HepG2 (cell line): ENCODE data around the gene KCTD5.

ENCODE experiments used
- CREB1 ChIP-seq, 2 experiments: fragments of 450-650 bp in 1 of 2; IDR thresholded peaks; 2 replicates each; pipeline ENCODE4 v1.6.1; 2016 to 2017; ENCODE audit warnings: control low read depth in 1 of 2, mild to moderate bottlenecking in 1 of 2, missing compliant biosample characterization in 1 of 2, missing genetic modification characterization in 1 of 2
- EZH2 ChIP-seq: conservative IDR thresholded peaks from 2 replicates; pipeline ENCODE4 v1.6.1; 2012; ENCODE audit warnings: mild to moderate bottlenecking, low read depth, low read length, moderate library complexity
- FOXK2 ChIP-seq: fragments of 450-650 bp; IDR thresholded peaks from 2 replicates; pipeline ENCODE4 v1.6.1; 2016
- GABPB1 ChIP-seq: IDR thresholded peaks from 2 replicates; pipeline ENCODE4 v1.6.1; 2016; ENCODE audit warnings: mild to moderate bottlenecking, missing genetic modification reagents, moderate library complexity, missing compliant biosample characterization
- POLR2AphosphoS5 ChIP-seq: IDR thresholded peaks from 2 replicates; pipeline ENCODE4 v1.6.1; 2012; ENCODE audit warnings: low read depth, low read length
- PPARG ChIP-seq: conservative IDR thresholded peaks from 2 replicates; pipeline ENCODE4 v1.6.1; 2016; ENCODE audit warnings: missing biosample characterization, missing genetic modification reagents
- SMAD1 ChIP-seq: sonication (generic); formaldehyde crosslinking; IDR thresholded peaks from 2 replicates; pipeline ENCODE4 v1.4.0; 2020; ENCODE audit warnings: missing genetic modification reagents, low read depth, mild to moderate bottlenecking, borderline replicate concordance
- SMC3 ChIP-seq: IDR thresholded peaks from 2 replicates; pipeline ENCODE4 v1.6.1; 2011; ENCODE audit warnings: low read length, improper control_type of control experiment
- SP1 ChIP-seq, 2 experiments: fragments of 450-650 bp in 1 of 2; sonication (generic) in 1 of 2; formaldehyde crosslinking in 1 of 2; IDR thresholded peaks; 2 replicates each; pipeline versions ENCODE4 v1.4.0 to v1.6.1; 2016 to 2020; ENCODE audit warnings: missing genetic modification reagents in 1 of 2
- ZFY ChIP-seq: sonication (generic); formaldehyde crosslinking; IDR thresholded peaks from 2 replicates; pipeline ENCODE4 v1.4.0; 2020; ENCODE audit warnings: missing genetic modification reagents
- ZNF558 ChIP-seq: sonication (generic); formaldehyde crosslinking; IDR thresholded peaks from 2 replicates; pipeline ENCODE4 v1.9.0; 2022; ENCODE audit warnings: mild to moderate bottlenecking, missing genetic modification reagents, borderline replicate concordance
- TF ChIP-seq, protein P1 (sequence below): sonication (generic); formaldehyde crosslinking; IDR thresholded peaks from 2 replicates; pipeline ENCODE4 v1.5.0; 2020; ENCODE audit warnings: mild to moderate bottlenecking, missing genetic modification reagents, moderate library complexity
- TF ChIP-seq, protein P2 (sequence below): fragments of 450-650 bp; IDR thresholded peaks from 2 replicates; pipeline ENCODE4 v1.6.1; 2017; ENCODE audit warnings: mild to moderate bottlenecking
- TF ChIP-seq, protein P3 (sequence below): sonication (generic); formaldehyde crosslinking; IDR thresholded peaks from 2 replicates; pipeline ENCODE4 v1.5.0; 2020; ENCODE audit warnings: missing genetic modification reagents

DNA sequence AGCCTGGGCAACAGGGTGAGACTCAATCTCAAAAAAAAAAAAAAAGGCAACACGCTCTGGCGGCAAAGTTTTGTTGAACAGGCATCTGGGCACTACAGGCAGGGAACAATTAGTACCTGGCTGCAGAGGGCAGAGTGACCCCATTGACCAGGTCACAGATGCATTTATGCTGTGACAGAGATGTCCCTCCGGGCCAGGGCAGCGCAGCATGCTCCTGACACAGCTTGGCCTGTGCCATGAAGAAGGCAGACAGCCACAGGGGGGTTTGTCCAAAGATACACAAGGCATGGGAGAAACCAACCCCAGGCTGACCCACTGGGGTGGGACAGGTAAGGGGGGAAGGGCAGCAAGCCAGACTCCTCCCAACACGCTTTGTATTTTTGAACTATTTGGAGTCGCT is 62.4 kb downstream of the KCTD5 start:
- TF ChIP-seq, protein P1, sequence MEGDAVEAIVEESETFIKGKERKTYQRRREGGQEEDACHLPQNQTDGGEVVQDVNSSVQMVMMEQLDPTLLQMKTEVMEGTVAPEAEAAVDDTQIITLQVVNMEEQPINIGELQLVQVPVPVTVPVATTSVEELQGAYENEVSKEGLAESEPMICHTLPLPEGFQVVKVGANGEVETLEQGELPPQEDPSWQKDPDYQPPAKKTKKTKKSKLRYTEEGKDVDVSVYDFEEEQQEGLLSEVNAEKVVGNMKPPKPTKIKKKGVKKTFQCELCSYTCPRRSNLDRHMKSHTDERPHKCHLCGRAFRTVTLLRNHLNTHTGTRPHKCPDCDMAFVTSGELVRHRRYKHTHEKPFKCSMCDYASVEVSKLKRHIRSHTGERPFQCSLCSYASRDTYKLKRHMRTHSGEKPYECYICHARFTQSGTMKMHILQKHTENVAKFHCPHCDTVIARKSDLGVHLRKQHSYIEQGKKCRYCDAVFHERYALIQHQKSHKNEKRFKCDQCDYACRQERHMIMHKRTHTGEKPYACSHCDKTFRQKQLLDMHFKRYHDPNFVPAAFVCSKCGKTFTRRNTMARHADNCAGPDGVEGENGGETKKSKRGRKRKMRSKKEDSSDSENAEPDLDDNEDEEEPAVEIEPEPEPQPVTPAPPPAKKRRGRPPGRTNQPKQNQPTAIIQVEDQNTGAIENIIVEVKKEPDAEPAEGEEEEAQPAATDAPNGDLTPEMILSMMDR (CRISPR knock-in tag), result no peak
- TF ChIP-seq PPARG (CRISPR knock-in tag) (no peak), POLR2AphosphoS5 (no peak), ZFY (CRISPR knock-in tag) (no peak), ZNF558 (CRISPR knock-in tag) (no peak), SMAD1 (CRISPR knock-in tag) (no peak), GABPB1 (no peak), EZH2 (no peak), CREB1 (IDR thresholded peaks at IDR 0.05) (no peak), CREB1 (CRISPR knock-in tag; IDR thresholded peaks at IDR 0.05) (no peak), SP1 (IDR thresholded peaks at IDR 0.05) (no peak), SP1 (CRISPR knock-in tag; IDR thresholded peaks at IDR 0.05) (no peak), SMC3 (no peak), FOXK2 (no peak)
- TF ChIP-seq, protein P2, sequence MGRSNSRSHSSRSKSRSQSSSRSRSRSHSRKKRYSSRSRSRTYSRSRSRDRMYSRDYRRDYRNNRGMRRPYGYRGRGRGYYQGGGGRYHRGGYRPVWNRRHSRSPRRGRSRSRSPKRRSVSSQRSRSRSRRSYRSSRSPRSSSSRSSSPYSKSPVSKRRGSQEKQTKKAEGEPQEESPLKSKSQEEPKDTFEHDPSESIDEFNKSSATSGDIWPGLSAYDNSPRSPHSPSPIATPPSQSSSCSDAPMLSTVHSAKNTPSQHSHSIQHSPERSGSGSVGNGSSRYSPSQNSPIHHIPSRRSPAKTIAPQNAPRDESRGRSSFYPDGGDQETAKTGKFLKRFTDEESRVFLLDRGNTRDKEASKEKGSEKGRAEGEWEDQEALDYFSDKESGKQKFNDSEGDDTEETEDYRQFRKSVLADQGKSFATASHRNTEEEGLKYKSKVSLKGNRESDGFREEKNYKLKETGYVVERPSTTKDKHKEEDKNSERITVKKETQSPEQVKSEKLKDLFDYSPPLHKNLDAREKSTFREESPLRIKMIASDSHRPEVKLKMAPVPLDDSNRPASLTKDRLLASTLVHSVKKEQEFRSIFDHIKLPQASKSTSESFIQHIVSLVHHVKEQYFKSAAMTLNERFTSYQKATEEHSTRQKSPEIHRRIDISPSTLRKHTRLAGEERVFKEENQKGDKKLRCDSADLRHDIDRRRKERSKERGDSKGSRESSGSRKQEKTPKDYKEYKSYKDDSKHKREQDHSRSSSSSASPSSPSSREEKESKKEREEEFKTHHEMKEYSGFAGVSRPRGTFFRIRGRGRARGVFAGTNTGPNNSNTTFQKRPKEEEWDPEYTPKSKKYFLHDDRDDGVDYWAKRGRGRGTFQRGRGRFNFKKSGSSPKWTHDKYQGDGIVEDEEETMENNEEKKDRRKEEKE, result no peak
- TF ChIP-seq, protein P3, sequence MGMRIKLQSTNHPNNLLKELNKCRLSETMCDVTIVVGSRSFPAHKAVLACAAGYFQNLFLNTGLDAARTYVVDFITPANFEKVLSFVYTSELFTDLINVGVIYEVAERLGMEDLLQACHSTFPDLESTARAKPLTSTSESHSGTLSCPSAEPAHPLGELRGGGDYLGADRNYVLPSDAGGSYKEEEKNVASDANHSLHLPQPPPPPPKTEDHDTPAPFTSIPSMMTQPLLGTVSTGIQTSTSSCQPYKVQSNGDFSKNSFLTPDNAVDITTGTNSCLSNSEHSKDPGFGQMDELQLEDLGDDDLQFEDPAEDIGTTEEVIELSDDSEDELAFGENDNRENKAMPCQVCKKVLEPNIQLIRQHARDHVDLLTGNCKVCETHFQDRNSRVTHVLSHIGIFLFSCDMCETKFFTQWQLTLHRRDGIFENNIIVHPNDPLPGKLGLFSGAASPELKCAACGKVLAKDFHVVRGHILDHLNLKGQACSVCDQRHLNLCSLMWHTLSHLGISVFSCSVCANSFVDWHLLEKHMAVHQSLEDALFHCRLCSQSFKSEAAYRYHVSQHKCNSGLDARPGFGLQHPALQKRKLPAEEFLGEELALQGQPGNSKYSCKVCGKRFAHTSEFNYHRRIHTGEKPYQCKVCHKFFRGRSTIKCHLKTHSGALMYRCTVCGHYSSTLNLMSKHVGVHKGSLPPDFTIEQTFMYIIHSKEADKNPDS (CRISPR knock-in tag), result no peak
